ENCODE data around the gene GRIA1.

The GRIA1 gene

GRCh38 chr5:153546566-153546965, 56.1 kb downstream of the GRIA1 start:
- no peak for DNase-seq (ENCODE audit: low read depth in 2 of 2)

GRCh38 chr5:153551537-153552079, 61.1 kb downstream of the GRIA1 start:
- no peak for DNase-seq (ENCODE audit: low read depth in 2 of 2)

GRCh38 chr5:153552886-153553285, 62.4 kb downstream of the GRIA1 start:
- DNase-seq (ENCODE audit: low read depth in 2 of 2) = no peak

GRCh38 chr5:153555420-153556114, 65.1 kb downstream of the GRIA1 start:
- no peak for DNase-seq (ENCODE audit: low read depth in 2 of 2)

GRCh38 chr5:153558957-153559356, 68.5 kb downstream of the GRIA1 start:
- DNase-seq (ENCODE audit: low read depth in 2 of 2) = no peak

- no peak for DNase-seq (ENCODE audit: low read depth in 2 of 2)
Observed at GRCh38 chr5:153559926-153560325, 69.5 kb downstream of the GRIA1 start.

GRCh38 chr5:153562189-153562588, 71.7 kb downstream of the GRIA1 start:
- no peak for DNase-seq (ENCODE audit: low read depth in 2 of 2)

- DNase-seq (ENCODE audit: low read depth in 2 of 2) = no peak
Observed at GRCh38 chr5:153565822-153566221, 75.4 kb downstream of the GRIA1 start.

GRCh38 chr5:153569036-153569435, 78.6 kb downstream of the GRIA1 start:
- DNase-seq (ENCODE audit: low read depth in 2 of 2) = no peak

- DNase-seq (ENCODE audit: low read depth in 2 of 2) = no peak
Observed at GRCh38 chr5:153571162-153571561, 80.7 kb downstream of the GRIA1 start.

GRCh38 chr5:153572411-153573145, 82.1 kb downstream of the GRIA1 start:
- DNase-seq (ENCODE audit: low read depth in 2 of 2) = no peak

- DNase-seq (ENCODE audit: low read depth in 2 of 2) = no peak
Observed at GRCh38 chr5:153573326-153574033, 83.0 kb downstream of the GRIA1 start.

GRCh38 chr5:153584126-153584959, 93.9 kb downstream of the GRIA1 start:
- no peak for DNase-seq (ENCODE audit: low read depth in 2 of 2)

- DNase-seq (ENCODE audit: low read depth in 2 of 2) = no peak
Observed at GRCh38 chr5:153584960-153585359, 94.5 kb downstream of the GRIA1 start.

GRCh38 chr5:153585622-153586277, 95.3 kb downstream of the GRIA1 start:
- DNase-seq (ENCODE audit: low read depth in 2 of 2) = no peak

- no peak for DNase-seq (ENCODE audit: low read depth in 2 of 2)
Observed at GRCh38 chr5:153592081-153592480, 101.6 kb downstream of the GRIA1 start.

- DNase-seq (ENCODE audit: low read depth in 2 of 2) = no peak
Observed at GRCh38 chr5:153594785-153595184, 104.3 kb downstream of the GRIA1 start.

GRCh38 chr5:153598099-153598498, 107.6 kb downstream of the GRIA1 start:
- DNase-seq (ENCODE audit: low read depth in 2 of 2) = no peak

GRCh38 chr5:153601377-153601776, 110.9 kb downstream of the GRIA1 start:
- no peak for DNase-seq (ENCODE audit: low read depth in 2 of 2)

- no peak for DNase-seq (ENCODE audit: low read depth in 2 of 2)
Observed at GRCh38 chr5:153605386-153605785, 114.9 kb downstream of the GRIA1 start.

GRCh38 chr5:153610009-153610408, 119.5 kb downstream of the GRIA1 start:
- no peak for DNase-seq (ENCODE audit: low read depth in 2 of 2)
